HG03060 (cell line): ENCODE data around the gene NME8.
A peak's percentile ranks its signal among the peaks of the same experiment; 100 is the strongest.
"Not testable (repeated sequence)": the region's sequence is repeated elsewhere in the genome, so short reads cannot be mapped to it uniquely, and the experiment has no call there.

Source experiments
- ATAC-seq: cut with Tn5 transposase; IDR thresholded peaks from one replicate; pipeline ENCODE4 v1.9.1; 2021; ENCODE audit warnings: low read depth, moderate number of reproducible peaks; ENCODE audit not compliant: unreplicated experiment

The NME8 gene

GRCh38 chr7:37848297-37848696, at the start of gene NME8:
TSS of gene NME8 (plus strand) at chr7:37848597. CDS start at chr7:37850267, 1,670 bp downstream.
- no peak for ATAC-seq

GRCh38 chr7:37806152-37806551, 42.2 kb upstream of the NME8 start:
- ATAC-seq: no peak

GRCh38 chr7:37812161-37812580, 36.2 kb upstream of the NME8 start:
- ATAC-seq: not testable (repeated sequence)

GRCh38 chr7:37815671-37816371, 32.6 kb upstream of the NME8 start:
- ATAC-seq: peak; percentile 84

- no peak for ATAC-seq
These were observed 31.3 kb upstream of the NME8 start for GRCh38 chr7:37816922-37817590.

GRCh38 chr7:37817591-37817960, 30.8 kb upstream of the NME8 start:
- ATAC-seq: no peak

GRCh38 chr7:37817996-37818720, 30.2 kb upstream of the NME8 start:
- ATAC-seq: no peak

GRCh38 chr7:37820708-37821468, 27.5 kb upstream of the NME8 start:
- no peak for ATAC-seq

GRCh38 chr7:37822946-37823345, 25.5 kb upstream of the NME8 start:
- no peak for ATAC-seq

- ATAC-seq: no peak
These were observed 24.8 kb upstream of the NME8 start for GRCh38 chr7:37823557-37823956.

- ATAC-seq: no peak
These were observed 23.4 kb upstream of the NME8 start for GRCh38 chr7:37825038-37825437.

GRCh38 chr7:37826825-37827224, 21.6 kb upstream of the NME8 start:
- no peak for ATAC-seq

- ATAC-seq: no peak
These were observed 17.2 kb upstream of the NME8 start for GRCh38 chr7:37831244-37831643.

- ATAC-seq: peak; percentile 52
These were observed 16.2 kb upstream of the NME8 start for GRCh38 chr7:37832194-37832593.

GRCh38 chr7:37833107-37833817, 15.1 kb upstream of the NME8 start:
- no peak for ATAC-seq

GRCh38 chr7:37833818-37834146, 14.6 kb upstream of the NME8 start:
- ATAC-seq: no peak

GRCh38 chr7:37853468-37853867, 5.1 kb downstream of the NME8 start:
- ATAC-seq: no peak

- ATAC-seq: no peak
These were observed 33.7 kb downstream of the NME8 start for GRCh38 chr7:37882086-37882485.

GRCh38 chr7:37893359-37893758, 45.0 kb downstream of the NME8 start:
- ATAC-seq: no peak

GRCh38 chr7:37894671-37895070, 46.3 kb downstream of the NME8 start:
- ATAC-seq: no peak
